IMR-90 (cell line): ENCODE measurements around the gene ECSIT. TPM values are rescaled to one million over a fixed set of nuclear protein-coding genes. Genes with fewer than 3 reads are reported as not detected.
A peak's percentile ranks its signal among the peaks of the same experiment; 100 is the strongest.

Experiments
- ATAC-seq: fragments of 200-7000 bp; cut with Tn5 transposase; 2 replicates; pipeline ENCODE4 v1.9.1; 2020; ENCODE audit warnings: low read depth, mild to moderate bottlenecking, moderate library complexity
- BruUV-seq: library from RNA; stranded (reverse); fragments of 400-500 nt; replicated peaks from 2 replicates; lab custom pipeline; 2021; lab: Mats Ljungman, UMichigan
- CTCF ChIA-PET: fragments of 300-600 bp; formaldehyde crosslinking; extraction: SDS; loops from one replicate; lab custom pipeline; 2021; ENCODE audit warnings: antibody characterized with exemption; lab: Yijun Ruan, JAX
- POLR2A ChIA-PET: fragments of 300-600 bp; sonication (Branson Sonifier 250); formaldehyde crosslinking; loops from one replicate; lab custom pipeline; 2022; ENCODE audit warnings: antibody characterized with exemption; ENCODE audit not compliant: unreplicated experiment; lab: Charles Lee
- DNase-seq: peaks from one replicate; pipeline ENCODE4 v3.0.0; 2013
- H2AFZ ChIP-seq: replicated peaks from 2 replicates; pipeline ENCODE3; 2013; ENCODE audit warnings: low read length, mild to moderate bottlenecking; ENCODE audit not compliant: poor library complexity
- H2AK5ac ChIP-seq: 2 replicates; pipeline ENCODE4 v1.6.1; 2013; ENCODE audit warnings: low read depth, low read length, inconsistent platforms
- H2AK9ac ChIP-seq: replicated peaks from 2 replicates; pipeline ENCODE3; 2013; ENCODE audit warnings: mild to moderate bottlenecking, low read depth, low read length, moderate library complexity; ENCODE audit not compliant: poor library complexity
- H2BK120ac ChIP-seq: 2 replicates; pipeline ENCODE4 v1.6.1; 2013; ENCODE audit warnings: low read depth, low read length, inconsistent platforms
- H2BK15ac ChIP-seq: 3 replicates; pipeline ENCODE4 v1.6.1; 2013; ENCODE audit warnings: low read depth, low read length, inconsistent platforms
- H2BK20ac ChIP-seq: 2 replicates; pipeline ENCODE4 v1.6.1; 2013; ENCODE audit warnings: low read depth, mild to moderate bottlenecking, inconsistent platforms, low read length, moderate library complexity
- H2BK5ac ChIP-seq: 2 replicates; pipeline ENCODE4 v1.6.1; 2013; ENCODE audit warnings: mild to moderate bottlenecking, low read depth, low read length, inconsistent platforms; ENCODE audit not compliant: poor library complexity, severe bottlenecking
- H3K14ac ChIP-seq: replicated peaks from 2 replicates; pipeline ENCODE4 v1.6.1; 2013; ENCODE audit warnings: low read depth, low read length, inconsistent platforms
- H3K18ac ChIP-seq: 2 replicates; pipeline ENCODE4 v1.6.1; 2013; ENCODE audit warnings: low read depth, low read length, control low read depth
- H3K23ac ChIP-seq: 2 replicates; pipeline ENCODE4 v1.6.1; 2013; ENCODE audit warnings: low read depth, low read length, inconsistent platforms
- H3K27ac ChIP-seq: 2 replicates; pipeline ENCODE4 v1.5.1; 2013; ENCODE audit warnings: mild to moderate bottlenecking, control low read depth, low read length; ENCODE audit not compliant: insufficient read depth
- H3K27me3 ChIP-seq: 2 replicates; pipeline ENCODE4 v1.6.1; 2013; ENCODE audit warnings: low read length; ENCODE audit not compliant: control insufficient read depth, insufficient read depth
- H3K36me3 ChIP-seq: 2 replicates; pipeline ENCODE4 v1.6.1; 2013; ENCODE audit warnings: low read length, mixed read lengths; ENCODE audit not compliant: control insufficient read depth, insufficient read depth
- H3K4ac ChIP-seq: 2 replicates; pipeline ENCODE4 v1.6.1; 2013; ENCODE audit warnings: low read depth, low read length, inconsistent platforms
- H3K4me1 ChIP-seq: 2 replicates; pipeline ENCODE4 v1.6.1; 2013; ENCODE audit warnings: low read length, mixed read lengths; ENCODE audit not compliant: control insufficient read depth, insufficient read depth
- H3K4me2 ChIP-seq: 2 replicates; pipeline ENCODE4 v1.6.1; 2013; ENCODE audit warnings: low read depth, mild to moderate bottlenecking, control low read depth, low read length, moderate library complexity
- H3K4me3 ChIP-seq: 2 replicates; pipeline ENCODE4 v1.5.1; 2013; ENCODE audit warnings: low read depth, mild to moderate bottlenecking, control low read depth, low read length, moderate library complexity; ENCODE audit not compliant: insufficient read depth
- H3K56ac ChIP-seq: 2 replicates; pipeline ENCODE4 v1.6.1; 2013; ENCODE audit warnings: low read length, inconsistent platforms; ENCODE audit not compliant: insufficient read depth; ENCODE audit errors: extremely low read depth
- H3K79me1 ChIP-seq, 2 experiments: 2 replicates each; pipeline ENCODE4 v1.6.1; 2013; ENCODE audit warnings: low read length in 2 of 2, inconsistent platforms in 1 of 2, low read depth in 1 of 2
- H3K9ac ChIP-seq: 2 replicates; pipeline ENCODE4 v1.6.1; 2013; ENCODE audit warnings: low read depth, low read length, control low read depth
- H3K9me1 ChIP-seq: 2 replicates; pipeline ENCODE4 v1.6.1; 2013; ENCODE audit warnings: low read length, inconsistent platforms; ENCODE audit not compliant: insufficient read depth
- H3K9me3 ChIP-seq: 2 replicates; pipeline ENCODE4 v1.6.1; 2013; ENCODE audit warnings: low read length; ENCODE audit not compliant: control insufficient read depth, insufficient read depth
- H4K20me1 ChIP-seq: 2 replicates; pipeline ENCODE4 v1.6.1; 2013; ENCODE audit warnings: low read length, inconsistent platforms; ENCODE audit not compliant: insufficient read depth
- H4K5ac ChIP-seq: 2 replicates; pipeline ENCODE4 v1.6.1; 2013; ENCODE audit warnings: mild to moderate bottlenecking, low read depth, low read length, control low read depth
- H4K8ac ChIP-seq, 2 experiments: 2 replicates each; pipeline ENCODE4 v1.6.1; 2013; ENCODE audit warnings: low read depth in 2 of 2, low read length in 2 of 2, control low read depth in 1 of 2, inconsistent platforms in 1 of 2
- H4K91ac ChIP-seq: 2 replicates; pipeline ENCODE4 v1.6.1; 2013; ENCODE audit warnings: low read depth, low read length, inconsistent platforms; ENCODE audit not compliant: insufficient read depth
- BHLHE40 ChIP-seq: fragments of 150-350 bp; IDR thresholded peaks from 2 replicates; pipeline ENCODE4 v1.6.1; 2016; ENCODE audit warnings: mild to moderate bottlenecking, low read depth, low read length
- CEBPB ChIP-seq: IDR thresholded peaks from 2 replicates; pipeline ENCODE4 v1.6.1; 2012; ENCODE audit warnings: low read depth, low read length, improper control_type of control experiment
- CHD1 ChIP-seq: IDR thresholded peaks from 2 replicates; pipeline ENCODE4 v1.6.1; 2012; ENCODE audit warnings: low read depth, low read length, improper control_type of control experiment
- ELK1 ChIP-seq: fragments of 150-350 bp; IDR thresholded peaks from 2 replicates; pipeline ENCODE4 v1.6.1; 2016; ENCODE audit warnings: low read depth, mild to moderate bottlenecking, low read length, moderate library complexity, borderline replicate concordance
- FOS ChIP-seq: fragments of 150-350 bp; IDR thresholded peaks from 2 replicates; pipeline ENCODE4 v1.6.1; 2016; ENCODE audit warnings: low read depth, low read length
- MAFK ChIP-seq: IDR thresholded peaks from 2 replicates; pipeline ENCODE4 v1.6.1; 2012; ENCODE audit warnings: low read depth, low read length, improper control_type of control experiment
- MAZ ChIP-seq: IDR thresholded peaks from 2 replicates; pipeline ENCODE4 v1.6.1; 2012; ENCODE audit warnings: low read depth, mild to moderate bottlenecking, low read length, improper control_type of control experiment, moderate library complexity, borderline replicate concordance
- MXI1 ChIP-seq: IDR thresholded peaks from 2 replicates; pipeline ENCODE4 v1.6.1; 2012; ENCODE audit warnings: low read depth, mild to moderate bottlenecking, low read length, moderate library complexity, borderline replicate concordance
- NFE2L2 ChIP-seq: fragments of 150-350 bp; IDR thresholded peaks from 2 replicates; pipeline ENCODE4 v1.6.1; 2016; ENCODE audit warnings: low read depth, mild to moderate bottlenecking, low read length
- POLR2A ChIP-seq: IDR thresholded peaks from 2 replicates; pipeline ENCODE4 v1.6.1; 2012; ENCODE audit warnings: mild to moderate bottlenecking, low read depth, low read length
- RAD21 ChIP-seq: IDR thresholded peaks from 2 replicates; pipeline ENCODE4 v1.6.1; 2012; ENCODE audit warnings: low read length, improper control_type of control experiment
- RCOR1 ChIP-seq: IDR thresholded peaks from 2 replicates; pipeline ENCODE4 v1.6.1; 2012; ENCODE audit warnings: mild to moderate bottlenecking, low read length, improper control_type of control experiment; ENCODE audit not compliant: insufficient replicate concordance
- RFX5 ChIP-seq: IDR thresholded peaks from 2 replicates; pipeline ENCODE4 v1.8.0; 2012; ENCODE audit warnings: low read depth, mild to moderate bottlenecking, low read length, moderate library complexity
- SMC3 ChIP-seq: fragments of 150-350 bp; IDR thresholded peaks from 2 replicates; pipeline ENCODE4 v1.6.1; 2016; ENCODE audit warnings: low read depth, mild to moderate bottlenecking, antibody characterized with exemption, low read length, moderate library complexity
- WGBS, 2 experiments: methylation state at CpG; one replicate each; pipeline versions ENCODE4 v1.1.5 to v1.1.7; 2013; ENCODE audit warnings: missing lambda C conversion rate in 2 of 2; ENCODE audit not compliant: insufficient read length in 1 of 2; ENCODE audit errors: extremely low coverage in 2 of 2; 5-methylcytosine and 5-hydroxymethylcytosine counted together
- dilution Hi-C: fragments of 300-500 bp; cut with HindIII; formaldehyde crosslinking; loops from one replicate; pipeline ENCODE4 v1.14.3; 2018; ENCODE audit warnings: low sequenced_read_pairs; ENCODE audit not compliant: unreplicated experiment
- in situ Hi-C: fragments of 300-500 bp; cut with MboI; formaldehyde crosslinking; loops from 3 replicates; pipeline ENCODE4 v1.14.3; 2019; ENCODE audit warnings: low sequenced_read_pairs, inconsistent platforms, mixed read lengths
- intact Hi-C: fragments of 100-400 bp; cut with micrococcal nuclease; formaldehyde crosslinking; loops from 2 replicates; pipeline ENCODE4 v1.10.0; 2022
- polyA plus RNA-seq, 3 experiments: library from polyadenylated mRNA; depleted of rRNA; stranded (reverse); fragments of >200 nt; gene quantifications; 2 replicates each; pipeline ENCODE4 v1.2.3, GENCODE V29; 2012; ENCODE audit warnings: low replicate concordance in 1 of 3
- total RNA-seq: library from RNA; depleted of rRNA; stranded (reverse); fragments of >200 nt; gene quantifications from 2 replicates; pipeline ENCODE4 v1.2.3, GENCODE V29; 2012
- TF ChIP-seq, protein P1 (sequence below): conservative IDR thresholded peaks from 2 replicates; pipeline ENCODE4 v1.5.1; 2012; ENCODE audit warnings: mild to moderate bottlenecking, low read depth, low read length, improper control_type of control experiment
- TF ChIP-seq, protein P2 (sequence below): fragments of 150-350 bp; IDR thresholded peaks from 2 replicates; pipeline ENCODE4 v1.6.1; 2017; ENCODE audit warnings: mild to moderate bottlenecking, antibody characterized with exemption, low read length, low read depth

The ECSIT gene
- total and polyA plus RNA-seq, 2 of the 4 experiments (the other 2 are of a cell fraction): 30.5 to 42.3 TPM

- no peak overlapping the region for H3K4me3 ChIP-seq
- peak overlapping the region; percentile 1; the same call in 1 of the 2 replicates for H2BK20ac ChIP-seq
- peaks cover 17% of the 10 kb centered on the region for H3K4me1 ChIP-seq
- peaks cover 14% of the 10 kb centered on the region for H3K9me1 ChIP-seq
- in situ Hi-C loops: no loop called here
- H2AK5ac ChIP-seq: peak overlapping the region; percentile 99
- no peaks in the 10 kb centered on the region for H3K27me3 ChIP-seq
- no CpG with 5 or more reads among the region's 5 CpGs for whole genome bisulfite sequencing, 2 experiments
- CTCF ChIA-PET: no interaction called here
- peak overlapping the region; percentile 85 for H2BK5ac ChIP-seq
- H3K56ac ChIP-seq: peak overlapping the region; percentile 87
- BruUV-seq: no TSS peak
- no peaks in the 10 kb centered on the region for H4K20me1 ChIP-seq
- H4K8ac ChIP-seq: peak overlapping the region; percentile 86 to 99
- peaks cover 7 to 27% of the 10 kb centered on the region in 2 experiments for H3K79me1 ChIP-seq
- intact Hi-C loops: no loop called here
- H2BK15ac ChIP-seq: peak overlapping the region; percentile 95; the same call in 2 of the 3 replicates
- peak overlapping the region; percentile 96 for H4K91ac ChIP-seq
- no peaks in the 10 kb centered on the region for H3K9me3 ChIP-seq
- ATAC-seq: no peak
- peak overlapping the region; percentile 59 for H2BK120ac ChIP-seq
- H3K14ac ChIP-seq: peak overlapping the region; percentile 66
- H3K23ac ChIP-seq: peak overlapping the region; percentile 44; the same call in 1 of the 2 replicates
- peak overlapping the region; percentile 62; the same call in 1 of the 2 replicates for H3K18ac ChIP-seq
- H3K27ac ChIP-seq: peak overlapping the region; percentile 91
- H4K5ac ChIP-seq: peak overlapping the region; percentile 94
- H2AK9ac ChIP-seq: peak overlapping the region; percentile 95
- H2AFZ ChIP-seq: peak overlapping the region; percentile 91
- TF ChIP-seq, protein P1, sequence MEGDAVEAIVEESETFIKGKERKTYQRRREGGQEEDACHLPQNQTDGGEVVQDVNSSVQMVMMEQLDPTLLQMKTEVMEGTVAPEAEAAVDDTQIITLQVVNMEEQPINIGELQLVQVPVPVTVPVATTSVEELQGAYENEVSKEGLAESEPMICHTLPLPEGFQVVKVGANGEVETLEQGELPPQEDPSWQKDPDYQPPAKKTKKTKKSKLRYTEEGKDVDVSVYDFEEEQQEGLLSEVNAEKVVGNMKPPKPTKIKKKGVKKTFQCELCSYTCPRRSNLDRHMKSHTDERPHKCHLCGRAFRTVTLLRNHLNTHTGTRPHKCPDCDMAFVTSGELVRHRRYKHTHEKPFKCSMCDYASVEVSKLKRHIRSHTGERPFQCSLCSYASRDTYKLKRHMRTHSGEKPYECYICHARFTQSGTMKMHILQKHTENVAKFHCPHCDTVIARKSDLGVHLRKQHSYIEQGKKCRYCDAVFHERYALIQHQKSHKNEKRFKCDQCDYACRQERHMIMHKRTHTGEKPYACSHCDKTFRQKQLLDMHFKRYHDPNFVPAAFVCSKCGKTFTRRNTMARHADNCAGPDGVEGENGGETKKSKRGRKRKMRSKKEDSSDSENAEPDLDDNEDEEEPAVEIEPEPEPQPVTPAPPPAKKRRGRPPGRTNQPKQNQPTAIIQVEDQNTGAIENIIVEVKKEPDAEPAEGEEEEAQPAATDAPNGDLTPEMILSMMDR: no peak
- TF ChIP-seq POLR2A (no peak), RCOR1 (no peak), BHLHE40 (no peak), CEBPB (no peak), RFX5 (no peak), RAD21 (no peak), ELK1 (no peak), FOS (no peak), SMC3 (no peak), NFE2L2 (no peak), MAFK (no peak), CHD1 (no peak), MAZ (no peak), MXI1 (no peak)
- TF ChIP-seq, protein P2, sequence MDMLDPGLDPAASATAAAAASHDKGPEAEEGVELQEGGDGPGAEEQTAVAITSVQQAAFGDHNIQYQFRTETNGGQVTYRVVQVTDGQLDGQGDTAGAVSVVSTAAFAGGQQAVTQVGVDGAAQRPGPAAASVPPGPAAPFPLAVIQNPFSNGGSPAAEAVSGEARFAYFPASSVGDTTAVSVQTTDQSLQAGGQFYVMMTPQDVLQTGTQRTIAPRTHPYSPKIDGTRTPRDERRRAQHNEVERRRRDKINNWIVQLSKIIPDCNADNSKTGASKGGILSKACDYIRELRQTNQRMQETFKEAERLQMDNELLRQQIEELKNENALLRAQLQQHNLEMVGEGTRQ: no peak
- POLR2A ChIA-PET: no interaction called here
- H3K9ac ChIP-seq: peak overlapping the region; percentile 91
- DNase-seq: no peak
- peak overlapping the region; percentile 87 for H3K4me2 ChIP-seq
- peaks cover 9% of the 10 kb centered on the region for H3K36me3 ChIP-seq
- dilution Hi-C loops: no loop called here
- peak overlapping the region; percentile 94 for H3K4ac ChIP-seq
These were observed 11.7 kb upstream of the ECSIT start for GRCh38 chr19:11540645-11541044.
